ENCODE results near the gene WDR77.

GRCh38 chr1:111462370-111463028 is 13.4 kb upstream of the WDR77 start:
- TF ChIP-seq CTCF (conservative IDR thresholded peaks at IDR 0.05; ENCODE audit: low read depth, low read length) (no peak), EZH2 (IDR thresholded peaks at IDR 0.05; ENCODE audit: borderline replicate concordance, low read depth, low read length, poor library complexity, severe bottlenecking) (no peak)

All from A673 (cell line).